IPS-18c (cell line): Measurements from ENCODE around the gene NSMCE1.
"Not testable (repeated sequence)": the region's sequence is repeated elsewhere in the genome, so short reads cannot be mapped to it uniquely, and the experiment has no call there.

ENCODE experiments used
- H3K4me3 ChIP-seq: 2 replicates; pipeline ENCODE4 v1.7.0; 2013; ENCODE audit warnings: low read depth, mild to moderate bottlenecking, low read length, moderate library complexity; ENCODE audit not compliant: insufficient read depth
- H3K9me3 ChIP-seq: one replicate; pipeline ENCODE4 v1.6.1; 2013; ENCODE audit warnings: mild to moderate bottlenecking, low read length, moderate library complexity; ENCODE audit not compliant: control insufficient read depth, insufficient read depth

The NSMCE1 gene

DNA sequence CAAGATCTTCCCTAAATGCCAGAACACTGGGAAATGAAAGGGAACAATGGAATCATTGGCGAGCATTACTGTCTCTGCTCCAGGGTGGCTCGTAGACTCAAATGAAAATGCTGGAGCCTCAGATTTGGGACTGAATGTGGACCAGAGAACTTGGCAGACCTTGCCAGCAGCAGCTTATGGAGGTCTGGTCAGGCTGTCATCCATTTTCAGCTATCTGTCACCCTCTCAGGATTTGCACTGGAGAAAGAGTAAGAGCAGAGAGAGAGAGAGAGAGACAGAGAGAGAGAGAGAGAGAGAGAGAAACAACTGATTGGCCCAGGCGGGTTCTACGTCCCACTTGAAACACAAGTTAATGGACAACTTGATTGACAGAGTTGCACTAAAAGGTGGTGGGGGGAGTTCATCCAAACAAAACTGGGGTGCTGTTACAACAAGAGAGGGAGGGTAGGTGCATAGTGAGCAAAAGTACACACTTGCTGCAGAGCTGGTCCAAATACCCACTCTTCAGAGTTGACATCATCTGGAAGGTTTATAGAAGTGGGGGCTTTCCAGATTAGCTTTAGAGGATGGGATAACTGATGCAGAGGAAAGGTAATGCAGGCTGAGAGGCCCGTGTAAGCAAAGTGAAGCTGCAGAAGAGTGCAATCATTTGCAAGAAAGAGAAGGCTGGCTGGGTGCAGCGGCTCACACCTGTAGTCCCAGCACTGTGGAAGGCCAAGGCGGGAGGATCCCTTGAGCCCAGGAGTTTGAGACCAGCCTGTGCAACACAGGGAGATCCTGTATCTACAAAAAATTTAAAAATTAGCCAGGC lies 16.5 kb upstream of the NSMCE1 start:
- no peak overlapping the region for H3K4me3 ChIP-seq
- no peaks in the 10 kb centered on the region for H3K9me3 ChIP-seq

DNA sequence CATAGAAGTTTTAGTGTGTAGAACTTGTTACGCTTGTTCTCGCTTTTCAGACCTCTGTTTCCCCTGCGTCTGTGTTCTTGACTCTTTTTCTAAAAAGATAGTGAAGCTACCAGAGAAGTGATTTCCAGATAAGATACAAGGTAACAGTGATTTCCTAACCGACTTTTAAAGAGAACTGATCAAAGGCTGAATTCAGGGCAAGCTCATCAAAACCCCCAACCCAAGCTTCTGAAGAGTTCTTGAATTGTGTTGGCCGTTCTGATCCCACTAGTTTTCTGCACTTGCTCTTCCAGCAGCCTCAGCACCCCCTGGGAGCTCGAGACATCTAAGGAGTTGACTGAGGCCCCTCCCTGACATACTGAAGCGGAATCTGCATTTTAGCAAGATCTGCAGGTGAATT lies 12.7 kb upstream of the NSMCE1 start:
- H3K9me3 ChIP-seq: no peaks in the 10 kb centered on the region

GRCh38 chr16:27275394-27275793 lies 6.8 kb upstream of the NSMCE1 start:
- Histone ChIP-seq H3K4me3 (no peak overlapping the region), H3K9me3 (no peaks in the 10 kb centered on the region)

More for the DNA sequence above, 12.7 kb upstream of the NSMCE1 start:
- no peak overlapping the region for H3K4me3 ChIP-seq

GRCh38 chr16:27274424-27274874 lies 5.9 kb upstream of the NSMCE1 start:
- H3K4me3 ChIP-seq, H3K9me3 ChIP-seq: not testable (repeated sequence)

DNA sequence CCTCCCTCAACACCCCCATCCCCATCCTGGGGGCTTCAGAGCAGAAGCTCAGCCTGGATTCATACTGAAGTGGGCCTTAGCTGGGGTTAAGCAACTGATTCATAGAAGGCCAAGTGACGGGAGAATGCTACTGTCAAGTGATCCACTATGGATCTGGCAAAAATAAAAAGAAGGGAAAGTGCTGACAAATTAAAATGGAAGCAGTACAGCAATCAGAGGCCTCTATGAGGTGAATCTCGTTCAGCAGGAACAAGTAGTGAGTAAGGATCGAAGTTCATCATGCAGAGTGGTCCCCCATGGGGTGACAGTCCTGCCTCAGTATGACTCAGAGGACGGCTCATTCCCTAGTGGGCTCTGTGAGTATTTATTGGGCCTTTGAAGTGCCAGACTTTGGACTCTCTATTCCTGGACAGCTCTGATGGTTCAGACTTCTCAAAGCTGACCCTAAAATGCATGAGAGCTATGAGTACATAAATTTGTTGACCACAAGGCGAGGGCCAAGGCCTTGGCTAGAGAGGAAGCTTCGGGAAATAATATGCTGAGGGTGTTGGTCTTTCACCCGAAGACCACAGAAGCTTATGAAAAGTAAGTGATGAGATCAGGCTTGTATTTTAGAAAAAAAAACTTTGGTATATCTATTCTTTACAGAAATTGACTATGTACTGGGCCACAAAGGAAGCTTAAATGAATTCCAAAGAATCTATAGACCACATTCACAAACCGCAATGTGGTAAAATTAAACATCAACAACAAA lies 5.3 kb upstream of the NSMCE1 start:
- Histone ChIP-seq H3K9me3 (no peaks in the 10 kb centered on the region), H3K4me3 (no peak overlapping the region)

DNA sequence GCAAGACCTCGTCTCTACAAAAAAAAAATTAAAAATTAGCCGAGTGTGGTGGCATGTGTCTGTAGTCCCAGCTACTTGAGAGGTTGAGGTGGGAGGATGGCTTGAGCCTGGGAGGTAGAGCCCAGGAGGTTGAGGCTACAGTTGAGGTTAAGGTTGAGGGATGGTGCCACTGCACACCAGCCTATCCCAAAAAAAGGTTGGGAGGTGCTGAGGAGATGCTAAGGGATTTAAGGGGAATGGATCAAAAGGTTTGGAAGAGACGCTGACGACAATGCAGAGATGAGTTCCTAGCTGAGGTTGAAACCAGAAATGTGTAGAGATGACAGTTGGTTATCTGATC lies 4.7 kb upstream of the NSMCE1 start:
- H3K9me3 ChIP-seq: no peaks in the 10 kb centered on the region
- H3K4me3 ChIP-seq: no peak overlapping the region

DNA sequence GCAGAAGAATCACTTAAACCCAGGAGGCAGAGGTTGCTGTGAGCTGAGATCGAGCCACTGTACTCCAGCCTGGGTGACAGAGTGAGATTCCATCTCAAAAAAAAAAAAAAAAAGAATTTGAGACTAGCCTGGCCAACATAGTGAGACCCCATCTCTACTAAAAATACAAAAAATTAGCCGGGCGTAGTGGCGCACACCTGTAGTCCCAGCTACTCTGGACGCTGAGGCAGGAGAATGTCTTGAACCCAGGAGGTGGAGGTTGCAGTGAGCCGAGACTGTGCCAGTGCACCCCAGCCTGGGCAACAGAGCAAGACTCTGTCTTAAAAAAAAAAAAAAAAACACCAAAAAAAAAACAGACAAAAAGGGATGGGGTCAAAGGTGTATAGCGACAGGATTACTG lies 4.1 kb upstream of the NSMCE1 start:
- not testable (repeated sequence) for H3K9me3 ChIP-seq, H3K4me3 ChIP-seq

- no peaks in the 10 kb centered on the region for H3K9me3 ChIP-seq
Measured at GRCh38 chr16:27272076-27272475, 3.5 kb upstream of the NSMCE1 start.

DNA sequence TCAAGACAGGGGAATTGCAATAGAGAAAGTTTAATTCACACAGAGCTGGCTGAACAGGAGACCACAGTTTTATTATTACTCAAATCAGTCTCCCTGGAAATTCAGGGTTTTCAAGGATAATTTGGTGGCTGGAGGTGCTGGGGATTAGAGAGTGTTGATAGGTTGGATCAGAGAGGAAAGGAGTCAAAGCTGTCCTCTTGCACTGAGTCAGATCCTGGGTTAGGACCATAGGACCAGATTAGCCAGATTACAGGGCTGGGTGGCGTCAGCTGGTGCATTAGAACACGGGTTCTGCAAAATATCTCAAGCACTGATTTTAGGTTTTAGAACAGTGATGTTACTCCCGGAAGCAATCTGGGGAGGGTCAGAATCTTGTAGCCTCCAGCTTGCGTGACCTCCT lies 1.8 kb upstream of the NSMCE1 start:
- Histone ChIP-seq H3K4me3 (no peak overlapping the region), H3K9me3 (no peaks in the 10 kb centered on the region)

More at GRCh38 chr16:27272076-27272475, 3.5 kb upstream of the NSMCE1 start:
- no peak overlapping the region for H3K4me3 ChIP-seq

DNA sequence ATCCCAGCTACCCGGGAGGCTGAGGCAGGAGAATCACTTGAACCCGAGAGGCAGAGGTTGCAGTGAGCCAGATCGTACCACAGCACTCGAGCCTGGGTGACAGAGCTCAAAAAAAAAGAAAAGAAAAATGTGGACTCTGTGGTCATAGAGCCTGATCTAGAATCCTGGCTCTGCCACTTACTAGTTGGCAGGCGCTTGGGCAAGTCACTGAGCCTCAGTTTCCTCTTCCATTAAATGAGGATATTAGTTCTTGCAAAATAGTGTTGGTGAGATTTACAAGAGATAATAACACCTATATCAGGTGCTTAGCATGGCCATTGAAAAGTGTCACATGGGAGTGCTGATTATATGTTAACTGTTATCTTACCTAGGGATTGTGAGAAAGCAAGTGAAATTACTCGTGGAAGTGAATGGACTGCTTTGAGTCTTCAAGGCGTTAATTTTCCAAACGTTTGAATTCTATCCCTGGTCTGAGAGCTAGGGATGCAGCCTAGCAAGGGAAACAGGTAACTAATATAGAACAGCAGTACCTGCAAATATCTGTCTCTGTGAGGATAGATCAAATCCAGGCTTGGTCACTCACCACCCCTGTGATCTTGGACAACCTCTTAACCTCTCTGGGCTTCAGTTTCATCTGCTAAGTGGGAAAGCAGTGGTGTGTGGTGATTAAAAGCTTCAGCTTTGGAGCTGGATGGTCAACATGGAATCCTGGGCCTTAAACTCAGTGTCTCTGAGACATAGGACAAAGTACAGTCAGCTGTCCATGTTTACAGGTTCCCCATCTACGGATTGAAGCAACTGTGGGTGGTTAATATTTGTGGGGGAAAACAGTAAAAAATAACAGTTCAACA lies 953 bp upstream of the NSMCE1 start:
- H3K9me3 ChIP-seq: no peaks in the 10 kb centered on the region
- H3K4me3 ChIP-seq: no peak overlapping the region

DNA sequence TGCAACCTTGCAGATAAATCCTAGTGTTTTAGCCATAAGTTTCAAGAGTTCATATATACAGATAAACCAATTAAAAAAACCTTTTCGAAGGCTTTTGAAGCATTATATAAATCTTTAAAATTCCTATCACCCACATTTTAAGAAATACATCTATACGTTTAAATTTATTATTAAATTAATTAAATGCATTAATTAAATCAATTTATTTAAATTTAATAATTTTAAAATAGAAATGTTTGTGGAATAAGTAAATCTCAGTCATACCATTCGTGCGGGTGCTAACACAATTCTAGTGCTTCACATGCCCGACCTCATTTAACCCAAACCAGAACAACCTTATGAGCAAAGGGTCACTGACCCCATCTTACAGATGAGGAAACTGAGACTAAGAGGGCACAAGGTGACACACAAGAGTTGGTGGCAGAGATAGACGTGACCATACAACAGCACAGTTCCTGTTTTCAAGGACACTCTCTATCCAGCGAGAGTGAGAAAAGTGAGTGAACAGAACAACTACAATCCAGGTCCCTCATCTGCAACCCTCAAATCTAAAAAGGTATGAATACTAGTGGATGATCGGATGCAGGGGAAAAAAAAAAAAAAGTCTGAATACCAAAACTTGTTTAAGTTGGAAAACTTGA lies 1.4 kb downstream of the NSMCE1 start:
- H3K4me3 ChIP-seq: no peak overlapping the region
- H3K9me3 ChIP-seq: no peaks in the 10 kb centered on the region

- Histone ChIP-seq H3K9me3 (no peaks in the 10 kb centered on the region), H3K4me3 (no peak overlapping the region)
Measured at GRCh38 chr16:27265982-27266381, 2.6 kb downstream of the NSMCE1 start.

DNA sequence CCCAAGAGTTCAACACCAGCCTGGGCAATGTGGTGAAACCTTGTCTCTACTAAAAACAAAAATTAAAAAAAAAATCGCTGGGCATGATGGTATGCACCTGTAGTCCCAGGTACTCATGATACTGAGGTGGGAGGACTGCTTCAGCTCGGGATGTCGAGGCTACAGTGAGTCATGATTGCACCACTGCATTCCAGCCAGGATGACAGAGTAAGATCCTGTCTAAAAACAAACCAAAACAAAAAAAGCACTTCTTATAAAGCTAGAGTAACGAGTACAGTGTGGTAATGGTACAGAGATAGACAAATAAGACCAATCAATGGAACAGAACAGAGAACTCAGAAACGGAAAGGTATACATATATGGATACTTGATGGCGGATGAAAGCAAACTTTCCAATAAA lies 4.4 kb downstream of the NSMCE1 start:
- no peaks in the 10 kb centered on the region for H3K9me3 ChIP-seq
- no peak overlapping the region for H3K4me3 ChIP-seq

DNA sequence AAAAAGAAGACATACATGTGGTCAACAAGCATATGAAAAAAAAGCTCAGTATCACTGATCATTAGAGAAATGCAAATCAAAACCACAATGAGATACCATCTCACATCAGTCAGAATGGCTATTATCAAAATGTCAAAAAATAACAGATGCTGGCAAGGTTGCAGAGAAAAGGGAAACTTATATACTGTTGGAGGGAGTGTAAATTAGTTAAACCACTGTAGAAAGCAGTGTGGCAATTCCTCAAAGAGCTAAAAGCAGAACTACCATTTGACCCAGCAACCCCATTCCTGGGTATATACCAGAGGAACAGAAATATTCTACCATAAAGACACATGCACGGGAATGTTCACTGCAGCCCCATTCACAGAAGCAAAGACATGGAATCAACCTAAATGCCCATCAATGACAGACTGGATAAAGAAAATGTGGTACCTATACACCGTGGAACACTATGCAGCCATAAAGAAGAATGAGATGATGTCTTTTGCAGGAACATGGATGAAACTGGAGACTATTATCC lies 5.6 kb downstream of the NSMCE1 start:
- H3K9me3 ChIP-seq, H3K4me3 ChIP-seq: not testable (repeated sequence)

GRCh38 chr16:27259710-27260109 lies 8.9 kb downstream of the NSMCE1 start:
- Histone ChIP-seq H3K9me3 (no peaks in the 10 kb centered on the region), H3K4me3 (no peak overlapping the region)

- Histone ChIP-seq H3K4me3 (no peak overlapping the region), H3K9me3 (no peaks in the 10 kb centered on the region)
Measured at GRCh38 chr16:27258241-27258734, 10.3 kb downstream of the NSMCE1 start.

DNA sequence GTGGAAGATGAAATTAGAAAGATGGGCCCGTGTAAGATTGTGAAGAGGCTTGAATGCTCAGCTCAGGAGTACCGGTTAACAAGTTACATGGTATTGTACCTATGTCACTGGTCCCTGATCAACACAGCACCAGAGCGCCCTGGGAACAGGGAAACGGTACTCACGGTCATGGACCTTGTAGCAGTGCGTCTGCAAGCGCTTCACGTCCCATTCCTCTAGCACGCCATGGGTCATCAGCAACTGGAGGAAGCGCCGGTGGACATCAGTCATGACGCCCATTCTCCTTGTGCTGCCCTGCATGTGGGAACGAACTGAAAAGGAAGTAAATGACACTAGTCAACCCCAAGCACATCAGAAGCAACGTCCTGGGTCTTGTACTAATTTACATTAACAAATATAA lies 11.3 kb downstream of the NSMCE1 start:
- no peak overlapping the region; the same call in 1 of the 2 replicates for H3K4me3 ChIP-seq

More for the DNA sequence above, 11.3 kb downstream of the NSMCE1 start:
- no peaks in the 10 kb centered on the region for H3K9me3 ChIP-seq
